ENCODE data around the gene LIFR. TPM values are rescaled to one million over a fixed set of nuclear protein-coding genes. Genes with fewer than 3 reads are reported as not detected.

The LIFR gene
- total RNA-seq, 1 donor from 2014 or later: 58.0 TPM

GRCh38 chr5:38533286-38534155 lies 22.9 kb downstream of the LIFR start:
- no peak overlapping the region for H3K4me3 Mint-ChIP-seq
- no peak overlapping the region for H3K27ac Mint-ChIP-seq
- peaks cover 8% of the 10 kb centered on the region for H3K9me3 Mint-ChIP-seq
- DNase-seq (ENCODE audit: low spot score in 2 of 2, unreplicated experiment in 2 of 2): no peak
- H3K27me3 Mint-ChIP-seq (ENCODE audit: low read depth): no peaks in the 10 kb centered on the region
- peaks cover 2% of the 10 kb centered on the region for H3K36me3 Mint-ChIP-seq
- TF ChIP-seq CTCF (IDR thresholded peaks at IDR 0.05; ENCODE audit: unreplicated experiment): no peak
- H3K4me1 Mint-ChIP-seq: peaks cover 20% of the 10 kb centered on the region

- Mint-ChIP-seq H3K4me3 (no peak overlapping the region), H3K36me3 (peaks cover 5% of the 10 kb centered on the region), H3K27ac (no peak overlapping the region), H3K9me3 (peaks cover 8% of the 10 kb centered on the region), H3K4me1 (peaks cover 12% of the 10 kb centered on the region), H3K27me3 (ENCODE audit: low read depth) (no peaks in the 10 kb centered on the region)
- no peak for DNase-seq (ENCODE audit: low spot score in 2 of 2, unreplicated experiment in 2 of 2)
- TF ChIP-seq CTCF (IDR thresholded peaks at IDR 0.05; ENCODE audit: unreplicated experiment): no peak
Observed at GRCh38 chr5:38532165-38532669, 24.2 kb downstream of the LIFR start.

GRCh38 chr5:38531518-38531917 lies 24.9 kb downstream of the LIFR start:
- DNase-seq (ENCODE audit: low spot score in 2 of 2, unreplicated experiment in 2 of 2): no peak
- Mint-ChIP-seq H3K4me1 (peaks cover 8% of the 10 kb centered on the region), H3K9me3 (peaks cover 8% of the 10 kb centered on the region), H3K27me3 (ENCODE audit: low read depth) (no peaks in the 10 kb centered on the region), H3K36me3 (peaks cover 5% of the 10 kb centered on the region), H3K27ac (no peak overlapping the region), H3K4me3 (no peak overlapping the region)
- TF ChIP-seq CTCF (IDR thresholded peaks at IDR 0.05; ENCODE audit: unreplicated experiment): no peak

- DNase-seq (ENCODE audit: low spot score in 2 of 2, unreplicated experiment in 2 of 2): no peak
- no peak for TF ChIP-seq CTCF (IDR thresholded peaks at IDR 0.05; ENCODE audit: unreplicated experiment)
- Mint-ChIP-seq H3K27me3 (ENCODE audit: low read depth) (no peaks in the 10 kb centered on the region), H3K36me3 (peaks cover 5% of the 10 kb centered on the region), H3K27ac (no peak overlapping the region), H3K4me1 (peaks cover 9% of the 10 kb centered on the region), H3K9me3 (peaks cover 8% of the 10 kb centered on the region), H3K4me3 (no peak overlapping the region)
Observed at GRCh38 chr5:38529955-38530646, 26.3 kb downstream of the LIFR start.

- H3K27me3 Mint-ChIP-seq (ENCODE audit: low read depth): no peaks in the 10 kb centered on the region
- H3K36me3 Mint-ChIP-seq: peaks cover 9% of the 10 kb centered on the region
- H3K9me3 Mint-ChIP-seq: peaks cover 8% of the 10 kb centered on the region
- no peak overlapping the region for H3K27ac Mint-ChIP-seq
- TF ChIP-seq CTCF (IDR thresholded peaks at IDR 0.05; ENCODE audit: unreplicated experiment): no peak
- H3K4me1 Mint-ChIP-seq: peaks cover 4% of the 10 kb centered on the region
- no peak for DNase-seq (ENCODE audit: low spot score in 2 of 2, unreplicated experiment in 2 of 2)
- H3K4me3 Mint-ChIP-seq: no peak overlapping the region
Observed at GRCh38 chr5:38528162-38528703, 28.2 kb downstream of the LIFR start.
